ENCODE data around the gene CBX1.

The CBX1 gene

DNA sequence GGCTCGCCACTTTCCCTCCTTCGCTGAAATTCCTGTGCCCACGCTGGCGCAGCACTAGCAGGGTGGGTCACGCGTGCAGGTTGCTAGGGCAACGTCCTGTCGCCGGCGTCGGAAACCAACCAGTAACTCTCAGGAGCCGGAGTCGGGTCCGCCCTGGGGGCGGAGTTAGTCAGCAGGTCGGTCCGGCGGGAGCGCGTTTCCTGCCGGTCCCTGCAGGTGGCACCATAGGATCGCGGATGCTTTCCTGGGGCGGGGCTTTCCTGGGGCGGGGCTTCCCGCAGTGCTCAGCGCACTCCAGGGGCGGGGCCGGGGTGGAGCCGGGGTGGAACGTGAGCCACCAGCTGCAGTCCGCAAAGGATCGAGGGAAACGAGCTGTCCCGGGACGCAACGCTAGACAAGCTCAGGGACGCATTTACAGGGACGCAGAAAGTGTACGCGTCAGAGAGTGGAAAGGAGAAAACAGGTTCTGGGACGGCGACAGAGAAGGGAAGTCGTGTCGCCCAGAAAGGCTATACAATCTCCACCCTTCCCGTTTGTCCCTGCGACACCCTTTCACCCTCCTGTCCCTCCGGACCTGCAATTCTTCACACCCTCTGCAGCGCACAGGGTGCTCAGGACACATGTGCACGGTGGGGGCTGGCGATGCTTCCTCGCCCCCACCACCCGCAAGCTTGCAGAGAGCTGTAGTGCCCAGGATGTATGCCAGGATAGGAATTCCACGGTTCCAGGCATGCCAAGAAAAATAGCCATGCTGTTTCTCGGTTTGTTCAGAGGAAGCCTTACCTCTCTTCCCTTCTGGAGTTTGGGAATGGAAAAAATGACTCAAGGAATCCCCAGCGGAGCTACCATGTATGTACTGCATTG is 76.0 kb downstream of the CBX1 start:
- H4K20me1 ChIP-seq (ENCODE audit: insufficient read depth, low read length), result no peaks in the 10 kb centered on the region
- peak overlapping the region; percentile 99 for H3K4me2 ChIP-seq (ENCODE audit: low read depth, low read length)
- H3K4me1 ChIP-seq (ENCODE audit: low read length), result peaks cover 17% of the 10 kb centered on the region
- no peaks in the 10 kb centered on the region for H3K9me2 ChIP-seq (replicated peaks; ENCODE audit: insufficient read depth, low read length)
- peak overlapping the region; percentile 62 for H3K4me3 ChIP-seq (ENCODE audit: low read length)
- DNase-seq, result peak; percentile 97
- no peaks in the 10 kb centered on the region for H3K27me3 ChIP-seq (replicated peaks; ENCODE audit: insufficient read depth, low read length)
- no peaks in the 10 kb centered on the region for H3K36me3 ChIP-seq (replicated peaks; ENCODE audit: insufficient read depth, low read length)
- H3K79me2 ChIP-seq (ENCODE audit: low read length), result no peaks in the 10 kb centered on the region
- H3F3A ChIP-seq (ENCODE audit: insufficient read depth, low read length), result peaks cover 21% of the 10 kb centered on the region
- H3K27ac ChIP-seq (ENCODE audit: low read length), result no peak overlapping the region; the same call in 1 of the 2 replicates
- TF ChIP-seq EZH2phosphoT487 (IDR thresholded peaks at IDR 0.05; ENCODE audit: low read length) (no peak), EZH2 (optimal IDR thresholded peaks at IDR 0.05; ENCODE audit: low read depth, low read length) (no peak)
- TF ChIP-seq, protein P1, sequence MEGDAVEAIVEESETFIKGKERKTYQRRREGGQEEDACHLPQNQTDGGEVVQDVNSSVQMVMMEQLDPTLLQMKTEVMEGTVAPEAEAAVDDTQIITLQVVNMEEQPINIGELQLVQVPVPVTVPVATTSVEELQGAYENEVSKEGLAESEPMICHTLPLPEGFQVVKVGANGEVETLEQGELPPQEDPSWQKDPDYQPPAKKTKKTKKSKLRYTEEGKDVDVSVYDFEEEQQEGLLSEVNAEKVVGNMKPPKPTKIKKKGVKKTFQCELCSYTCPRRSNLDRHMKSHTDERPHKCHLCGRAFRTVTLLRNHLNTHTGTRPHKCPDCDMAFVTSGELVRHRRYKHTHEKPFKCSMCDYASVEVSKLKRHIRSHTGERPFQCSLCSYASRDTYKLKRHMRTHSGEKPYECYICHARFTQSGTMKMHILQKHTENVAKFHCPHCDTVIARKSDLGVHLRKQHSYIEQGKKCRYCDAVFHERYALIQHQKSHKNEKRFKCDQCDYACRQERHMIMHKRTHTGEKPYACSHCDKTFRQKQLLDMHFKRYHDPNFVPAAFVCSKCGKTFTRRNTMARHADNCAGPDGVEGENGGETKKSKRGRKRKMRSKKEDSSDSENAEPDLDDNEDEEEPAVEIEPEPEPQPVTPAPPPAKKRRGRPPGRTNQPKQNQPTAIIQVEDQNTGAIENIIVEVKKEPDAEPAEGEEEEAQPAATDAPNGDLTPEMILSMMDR (IDR thresholded peaks at IDR 0.05; ENCODE audit: low read length), result peak; percentile 77
- H3K9ac ChIP-seq (ENCODE audit: low read length), result no peak overlapping the region; the same call in 1 of the 2 replicates
- peak overlapping the region; percentile 82 for H2AFZ ChIP-seq (ENCODE audit: low read length)
- no peaks in the 10 kb centered on the region for H3K9me3 ChIP-seq (replicated peaks; ENCODE audit: insufficient read depth, low read length)

DNA sequence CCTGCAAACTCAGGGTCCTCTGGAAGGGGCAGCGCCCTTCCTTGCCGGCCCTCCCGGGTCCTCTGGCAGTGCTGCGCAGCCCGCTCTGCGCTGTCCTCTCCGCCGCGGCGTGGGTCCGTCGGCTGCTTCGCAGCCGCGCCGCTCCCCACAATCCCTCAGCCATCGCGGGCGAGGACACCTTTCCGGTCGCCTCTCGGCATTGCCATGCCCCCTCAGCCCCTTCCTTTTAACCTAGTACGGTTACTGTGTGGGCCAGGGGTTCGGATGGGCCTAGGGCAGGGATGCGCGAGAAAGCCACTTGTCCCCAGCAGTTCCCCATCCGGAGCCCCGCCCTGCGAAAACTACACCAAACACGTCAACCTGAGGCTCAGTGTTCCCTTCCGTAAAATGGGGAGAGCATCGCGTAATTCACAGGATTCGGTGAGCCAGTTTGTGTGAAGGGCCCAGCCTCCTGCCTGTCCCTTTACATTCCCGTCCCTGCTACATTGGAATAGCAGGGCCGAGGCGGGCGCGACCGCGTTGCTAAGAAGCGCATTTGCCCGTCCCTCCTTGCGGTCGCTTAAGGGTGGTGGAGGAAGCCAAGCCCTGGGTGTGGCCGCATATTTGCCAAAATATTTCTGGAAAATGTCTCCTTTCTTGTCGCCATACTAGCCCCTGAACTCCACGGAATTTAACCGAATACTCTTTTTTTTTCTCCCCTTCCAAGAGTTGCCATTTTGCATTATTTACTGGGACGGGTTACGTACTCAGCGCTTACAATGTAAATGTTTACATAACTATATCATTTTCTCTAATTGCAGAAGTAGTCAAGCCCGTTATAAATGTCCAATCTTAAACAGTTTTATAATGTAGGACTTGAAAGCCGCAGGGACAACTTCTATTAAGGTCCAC is 76.9 kb downstream of the CBX1 start:
- H3K4me1 ChIP-seq (ENCODE audit: low read length), result peaks cover 17% of the 10 kb centered on the region
- H4K20me1 ChIP-seq (ENCODE audit: insufficient read depth, low read length), result no peaks in the 10 kb centered on the region
- H3K4me3 ChIP-seq (ENCODE audit: low read length), result peak overlapping the region; percentile 57
- no peaks in the 10 kb centered on the region for H3K9me2 ChIP-seq (replicated peaks; ENCODE audit: insufficient read depth, low read length)
- no peaks in the 10 kb centered on the region for H3K79me2 ChIP-seq (ENCODE audit: low read length)
- no peaks in the 10 kb centered on the region for H3K9me3 ChIP-seq (replicated peaks; ENCODE audit: insufficient read depth, low read length)
- TF ChIP-seq, protein P1 (IDR thresholded peaks at IDR 0.05; ENCODE audit: low read length), result no peak
- H3K36me3 ChIP-seq (replicated peaks; ENCODE audit: insufficient read depth, low read length), result no peaks in the 10 kb centered on the region
- peak overlapping the region; percentile 95 for H3K4me2 ChIP-seq (ENCODE audit: low read depth, low read length)
- H2AFZ ChIP-seq (ENCODE audit: low read length), result peak overlapping the region; percentile 82
- no peak overlapping the region; the same call in 1 of the 2 replicates for H3K27ac ChIP-seq (ENCODE audit: low read length)
- H3F3A ChIP-seq (ENCODE audit: insufficient read depth, low read length), result peaks cover 21% of the 10 kb centered on the region
- no peaks in the 10 kb centered on the region for H3K27me3 ChIP-seq (replicated peaks; ENCODE audit: insufficient read depth, low read length)
- DNase-seq, result peak; percentile 25
- peak overlapping the region; percentile 30; the same call in 1 of the 2 replicates for H3K9ac ChIP-seq (ENCODE audit: low read length)

DNA sequence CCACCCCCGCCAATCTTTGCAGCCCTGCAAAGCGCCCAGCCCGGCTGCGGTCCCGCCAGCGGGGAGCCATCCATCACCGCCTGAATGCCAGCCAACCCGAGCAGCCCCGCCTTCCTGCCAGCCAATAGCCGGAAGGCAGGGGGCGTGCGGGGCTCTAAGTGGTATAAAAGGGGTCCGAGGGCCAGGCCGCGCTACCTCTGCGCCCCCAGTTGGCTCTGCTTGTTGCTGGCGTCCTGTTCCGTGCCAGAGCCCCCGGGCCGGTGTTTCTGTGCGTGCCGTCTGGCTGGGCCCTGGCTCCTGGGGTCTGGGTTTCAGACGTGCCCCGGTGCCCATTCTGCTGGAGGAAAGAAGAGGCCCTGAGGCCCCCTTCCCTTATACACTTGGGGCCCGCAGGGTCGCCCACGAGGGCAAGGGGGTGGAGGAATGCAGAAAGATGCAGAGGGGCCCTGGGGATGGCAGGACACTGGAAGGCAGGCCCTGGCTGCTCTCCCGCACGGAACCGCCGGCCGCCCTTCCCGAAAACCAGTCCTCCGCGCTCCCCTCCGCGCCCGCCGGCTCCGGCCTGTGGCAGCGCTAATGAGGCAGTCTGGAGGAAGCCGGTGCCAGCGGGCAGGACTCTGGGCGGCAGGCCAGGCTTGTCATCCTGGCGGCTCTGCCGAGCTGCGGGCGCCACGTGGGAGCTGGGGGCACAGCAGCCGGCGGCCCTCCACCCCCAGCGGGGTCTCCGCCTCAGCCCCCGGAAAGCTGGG is 77.7 kb downstream of the CBX1 start:
- Histone ChIP-seq H2AFZ (ENCODE audit: low read length) (peak overlapping the region; percentile 82), H3K79me2 (ENCODE audit: low read length) (no peaks in the 10 kb centered on the region), H3K27me3 (replicated peaks; ENCODE audit: insufficient read depth, low read length) (no peaks in the 10 kb centered on the region), H3K4me1 (ENCODE audit: low read length) (peaks cover 17% of the 10 kb centered on the region), H4K20me1 (ENCODE audit: insufficient read depth, low read length) (no peaks in the 10 kb centered on the region), H3K4me2 (ENCODE audit: low read depth, low read length) (peak overlapping the region; percentile 95), H3F3A (ENCODE audit: insufficient read depth, low read length) (peaks cover 21% of the 10 kb centered on the region), H3K36me3 (replicated peaks; ENCODE audit: insufficient read depth, low read length) (no peaks in the 10 kb centered on the region), H3K9me3 (replicated peaks; ENCODE audit: insufficient read depth, low read length) (no peaks in the 10 kb centered on the region), H3K9ac (ENCODE audit: low read length) (peak overlapping the region; percentile 30; the same call in 1 of the 2 replicates), H3K9me2 (replicated peaks; ENCODE audit: insufficient read depth, low read length) (no peaks in the 10 kb centered on the region), H3K4me3 (ENCODE audit: low read length) (peak overlapping the region; percentile 57), H3K27ac (ENCODE audit: low read length) (no peak overlapping the region)
- peak; percentile 69 for DNase-seq
- no peak for TF ChIP-seq EZH2 (optimal IDR thresholded peaks at IDR 0.05; ENCODE audit: low read depth, low read length)
- TF ChIP-seq, protein P1 (IDR thresholded peaks at IDR 0.05; ENCODE audit: low read length), result peak; percentile 9; the same call in 1 of the 2 replicates
